Measurements from ENCODE around the gene UBAC2. TPM values are rescaled to one million over a fixed set of nuclear protein-coding genes. Genes with fewer than 3 reads are reported as not detected.

Gene UBAC2
- total and polyA plus RNA-seq, 2 experiments from 2014 or later: 71.2 to 130 TPM

DNA sequence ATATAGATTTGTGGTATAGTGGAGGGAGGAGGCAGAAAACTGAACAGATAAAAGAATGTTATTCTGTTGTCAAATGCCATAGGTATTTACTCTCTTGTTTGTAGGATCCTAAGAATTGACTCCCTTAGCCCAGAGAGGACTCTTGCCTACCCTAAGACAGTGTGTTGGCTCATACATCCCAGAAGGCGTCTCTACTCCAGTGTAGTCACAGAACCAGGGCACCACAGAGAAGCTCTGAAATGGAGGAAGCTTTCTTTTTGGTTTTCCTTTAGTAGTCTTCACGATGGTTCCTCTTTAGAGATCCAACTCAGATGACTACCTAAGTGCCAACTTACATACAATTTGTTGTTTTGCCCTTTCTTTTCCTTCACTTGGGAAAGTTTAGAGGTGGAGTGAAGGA lies 92.5 kb downstream of the UBAC2 start:
- no peak for DNase-seq (ENCODE audit: low read depth in 1 of 2, low spot score in 1 of 2)
- no peaks in the 10 kb centered on the region for H3K9me3 ChIP-seq (ENCODE audit: low read depth)
- H3K4me3 ChIP-seq: no peak overlapping the region
- TF ChIP-seq, protein P1, sequence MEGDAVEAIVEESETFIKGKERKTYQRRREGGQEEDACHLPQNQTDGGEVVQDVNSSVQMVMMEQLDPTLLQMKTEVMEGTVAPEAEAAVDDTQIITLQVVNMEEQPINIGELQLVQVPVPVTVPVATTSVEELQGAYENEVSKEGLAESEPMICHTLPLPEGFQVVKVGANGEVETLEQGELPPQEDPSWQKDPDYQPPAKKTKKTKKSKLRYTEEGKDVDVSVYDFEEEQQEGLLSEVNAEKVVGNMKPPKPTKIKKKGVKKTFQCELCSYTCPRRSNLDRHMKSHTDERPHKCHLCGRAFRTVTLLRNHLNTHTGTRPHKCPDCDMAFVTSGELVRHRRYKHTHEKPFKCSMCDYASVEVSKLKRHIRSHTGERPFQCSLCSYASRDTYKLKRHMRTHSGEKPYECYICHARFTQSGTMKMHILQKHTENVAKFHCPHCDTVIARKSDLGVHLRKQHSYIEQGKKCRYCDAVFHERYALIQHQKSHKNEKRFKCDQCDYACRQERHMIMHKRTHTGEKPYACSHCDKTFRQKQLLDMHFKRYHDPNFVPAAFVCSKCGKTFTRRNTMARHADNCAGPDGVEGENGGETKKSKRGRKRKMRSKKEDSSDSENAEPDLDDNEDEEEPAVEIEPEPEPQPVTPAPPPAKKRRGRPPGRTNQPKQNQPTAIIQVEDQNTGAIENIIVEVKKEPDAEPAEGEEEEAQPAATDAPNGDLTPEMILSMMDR (IDR thresholded peaks at IDR 0.05; ENCODE audit: low read depth, low read length): no peak
- H3K27me3 ChIP-seq: no peaks in the 10 kb centered on the region
- no peak overlapping the region for H3K27ac ChIP-seq
- peaks cover 9% of the 10 kb centered on the region for H3K4me1 ChIP-seq (ENCODE audit: low read depth)
- peaks cover 11% of the 10 kb centered on the region for H3K36me3 ChIP-seq

DNA sequence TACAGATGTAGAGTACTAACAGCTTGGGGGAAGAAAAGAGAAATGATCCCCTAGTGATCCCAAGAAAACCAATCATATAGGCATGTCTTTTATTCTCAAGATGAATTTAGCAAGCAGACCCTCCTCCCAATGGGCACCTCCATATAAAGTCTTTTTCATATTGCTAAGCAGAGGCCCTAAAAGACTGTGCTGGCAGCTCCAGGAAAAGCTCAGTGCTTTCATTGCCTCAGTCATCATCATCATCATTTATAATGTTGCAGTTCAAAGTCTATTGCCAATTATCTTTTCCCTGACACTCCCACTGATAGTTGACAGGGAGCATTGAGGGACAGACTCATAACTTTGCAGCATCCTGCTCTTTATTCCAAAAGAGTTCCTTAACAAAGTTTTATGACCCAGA lies 93.5 kb downstream of the UBAC2 start:
- Histone ChIP-seq H3K4me3 (no peak overlapping the region), H3K4me1 (ENCODE audit: low read depth) (no peaks in the 10 kb centered on the region), H3K9me3 (ENCODE audit: low read depth) (no peaks in the 10 kb centered on the region), H3K36me3 (peaks cover 11% of the 10 kb centered on the region), H3K27ac (no peak overlapping the region), H3K27me3 (no peaks in the 10 kb centered on the region)
- TF ChIP-seq, protein P1 (IDR thresholded peaks at IDR 0.05; ENCODE audit: low read depth, low read length): no peak
- no peak for DNase-seq (ENCODE audit: low read depth in 1 of 2, low spot score in 1 of 2)

DNA sequence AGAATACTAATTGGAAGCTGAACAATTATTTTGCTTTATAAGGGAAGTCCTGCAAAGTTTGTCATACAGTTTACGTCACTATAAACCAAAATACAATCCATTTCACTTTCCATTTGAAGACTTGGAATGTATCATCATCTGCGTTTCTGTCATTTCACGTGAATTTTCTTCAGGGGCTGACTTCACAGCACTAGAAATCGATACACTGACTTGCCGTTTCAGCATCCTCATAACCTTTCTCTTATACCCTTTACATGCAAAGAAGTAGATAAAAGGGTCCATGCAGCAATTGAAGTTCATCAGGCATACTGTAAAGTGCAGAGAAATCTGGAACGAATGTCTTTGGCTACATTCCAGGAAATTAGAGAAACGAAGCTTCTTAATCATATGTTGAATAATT lies 94.3 kb downstream of the UBAC2 start:
- Histone ChIP-seq H3K27ac (no peak overlapping the region), H3K4me3 (no peak overlapping the region), H3K9me3 (ENCODE audit: low read depth) (no peaks in the 10 kb centered on the region), H3K36me3 (peaks cover 11% of the 10 kb centered on the region), H3K27me3 (no peaks in the 10 kb centered on the region), H3K4me1 (ENCODE audit: low read depth) (no peaks in the 10 kb centered on the region)
- TF ChIP-seq, protein P1 (IDR thresholded peaks at IDR 0.05; ENCODE audit: low read depth, low read length): no peak
- DNase-seq (ENCODE audit: low read depth in 1 of 2, low spot score in 1 of 2): no peak

DNA sequence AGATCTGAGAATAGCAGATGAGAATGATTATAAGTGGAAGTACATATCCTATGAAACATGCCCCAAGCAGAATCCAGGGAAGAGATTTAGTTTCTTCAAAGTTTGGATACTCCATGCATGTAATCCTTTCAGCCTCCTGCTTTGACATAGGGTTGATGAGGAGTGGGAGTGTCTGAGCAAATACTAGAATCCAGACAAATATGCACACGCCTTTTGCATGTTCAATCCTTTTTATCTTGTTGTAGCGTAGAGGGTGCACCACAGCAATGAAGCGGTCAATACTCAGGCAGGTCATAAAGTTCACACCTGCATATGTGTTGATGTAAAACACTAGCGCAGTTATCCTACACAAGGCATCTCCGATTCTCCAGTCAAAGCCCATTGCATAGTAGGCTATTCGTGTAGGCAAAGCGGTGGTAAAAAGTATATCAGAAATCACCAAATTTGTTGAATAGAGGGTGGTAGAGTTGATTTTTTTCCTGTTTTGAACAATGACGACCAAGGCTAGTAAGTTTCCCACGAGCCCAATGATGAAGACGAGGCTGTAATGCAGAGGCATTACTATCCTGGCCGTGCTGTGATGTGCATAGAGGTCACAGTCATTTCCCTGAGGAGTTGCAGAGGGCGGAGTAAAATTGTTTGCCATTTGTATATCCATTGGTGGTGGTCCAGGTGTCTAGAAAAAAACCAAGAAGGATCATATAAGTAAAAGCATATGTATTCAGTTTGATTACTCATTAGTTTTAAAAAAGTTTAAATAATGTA lies 95.0 kb downstream of the UBAC2 start:
- Histone ChIP-seq H3K4me1 (ENCODE audit: low read depth) (no peaks in the 10 kb centered on the region), H3K4me3 (no peak overlapping the region), H3K27ac (no peak overlapping the region), H3K27me3 (no peaks in the 10 kb centered on the region), H3K36me3 (peaks cover 11% of the 10 kb centered on the region), H3K9me3 (ENCODE audit: low read depth) (no peaks in the 10 kb centered on the region)
- TF ChIP-seq, protein P1 (IDR thresholded peaks at IDR 0.05; ENCODE audit: low read depth, low read length): no peak
- no peak for DNase-seq (ENCODE audit: low read depth in 1 of 2, low spot score in 1 of 2)

GRCh38 chr13:99296398-99296797 lies 95.7 kb downstream of the UBAC2 start:
- Histone ChIP-seq H3K27me3 (no peaks in the 10 kb centered on the region), H3K27ac (no peak overlapping the region), H3K4me3 (no peak overlapping the region), H3K36me3 (peaks cover 11% of the 10 kb centered on the region), H3K9me3 (ENCODE audit: low read depth) (no peaks in the 10 kb centered on the region), H3K4me1 (ENCODE audit: low read depth) (no peaks in the 10 kb centered on the region)
- TF ChIP-seq, protein P1 (IDR thresholded peaks at IDR 0.05; ENCODE audit: low read depth, low read length): no peak
- peak in 1 of 2 donors; percentile 15 for DNase-seq (ENCODE audit: low read depth in 1 of 2, low spot score in 1 of 2)
